ENCODE results near the gene CNR1.
"Not testable (repeated sequence)": the region's sequence is repeated elsewhere in the genome, so short reads cannot be mapped to it uniquely, and the experiment has no call there.

CNR1 gene

DNA sequence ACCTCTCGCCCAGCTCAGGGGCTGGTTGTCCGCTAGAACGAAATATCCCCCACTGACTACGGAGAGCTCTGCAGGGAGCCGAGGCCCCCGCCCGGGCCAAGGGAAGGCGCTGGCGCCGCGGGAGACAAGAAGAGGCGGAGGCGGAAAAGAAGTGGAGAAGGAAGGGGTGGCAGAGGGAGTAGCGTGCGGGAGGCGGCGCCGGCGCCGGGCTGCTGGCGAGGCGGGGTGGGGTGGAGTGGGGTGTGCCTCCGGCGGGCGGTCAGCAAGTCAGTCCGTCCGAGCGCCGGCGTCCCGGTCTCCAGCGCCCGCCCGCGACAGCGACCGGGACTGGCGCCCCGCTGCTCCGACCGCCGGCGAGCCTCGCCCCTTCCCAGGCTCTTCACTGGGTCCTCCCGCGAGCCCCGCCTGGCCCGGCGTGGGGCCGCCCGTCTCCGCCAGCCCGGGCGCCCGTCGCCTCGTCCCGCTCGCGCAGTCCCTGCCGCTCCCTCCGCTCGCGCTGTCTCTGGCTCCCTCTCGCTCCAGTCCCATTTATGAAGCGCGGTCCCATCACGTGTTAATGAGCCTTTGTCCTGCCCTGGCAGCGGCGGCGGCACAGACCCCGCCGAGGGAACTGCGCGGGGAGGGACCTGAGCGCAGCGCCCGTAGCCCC lies at the start of gene CNR1:
CNR1 (minus strand) TSS at position 504 of the 649 bp plus-strand sequence. CDS start 21,073 bp downstream, outside the sequence.
- in situ Hi-C loops (cut with HindIII; ENCODE audit: low sequenced_read_pairs), result no loop called here

DNA sequence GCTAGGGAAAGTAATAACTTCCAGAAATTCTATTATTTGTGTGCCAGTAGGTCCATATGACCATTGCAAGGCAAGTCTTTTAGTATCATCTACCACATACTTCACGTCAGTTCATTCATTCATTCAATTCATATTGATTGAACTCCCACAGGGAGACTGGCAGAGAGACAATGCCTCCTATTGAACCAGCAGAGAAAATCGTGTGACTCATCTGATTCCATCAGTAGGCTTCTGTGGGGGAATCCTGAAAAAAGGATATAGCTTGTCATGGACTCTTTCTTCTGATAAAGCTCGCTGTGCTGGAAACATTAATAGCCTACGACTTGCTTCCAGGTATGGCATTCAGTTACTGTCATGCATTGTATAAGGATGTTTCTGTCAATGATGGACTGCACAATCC lies 45.3 kb upstream of the CNR1 start:
- in situ Hi-C loops (cut with HindIII; ENCODE audit: low sequenced_read_pairs), result no loop called here

DNA sequence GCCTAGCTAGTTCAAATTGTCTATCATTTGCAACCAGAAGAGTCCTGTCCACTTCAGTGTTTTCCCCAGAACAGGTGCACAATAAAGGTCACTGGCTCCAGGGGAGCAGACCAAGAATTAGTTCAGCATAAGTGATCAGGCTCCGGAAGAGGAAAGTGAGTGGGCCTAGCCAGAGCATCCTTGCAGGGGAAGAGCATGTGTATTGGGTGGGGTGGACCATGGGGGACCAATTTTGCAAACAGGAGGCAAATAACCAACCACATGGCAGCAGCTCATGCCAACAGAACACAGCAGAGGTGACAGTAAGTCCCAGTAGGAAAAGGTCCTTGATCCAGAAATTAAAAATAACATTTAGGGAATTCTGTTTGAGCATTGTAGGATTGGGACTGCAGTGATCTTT lies 43.2 kb upstream of the CNR1 start:
- in situ Hi-C loops (cut with HindIII; ENCODE audit: low sequenced_read_pairs), result no loop called here

DNA sequence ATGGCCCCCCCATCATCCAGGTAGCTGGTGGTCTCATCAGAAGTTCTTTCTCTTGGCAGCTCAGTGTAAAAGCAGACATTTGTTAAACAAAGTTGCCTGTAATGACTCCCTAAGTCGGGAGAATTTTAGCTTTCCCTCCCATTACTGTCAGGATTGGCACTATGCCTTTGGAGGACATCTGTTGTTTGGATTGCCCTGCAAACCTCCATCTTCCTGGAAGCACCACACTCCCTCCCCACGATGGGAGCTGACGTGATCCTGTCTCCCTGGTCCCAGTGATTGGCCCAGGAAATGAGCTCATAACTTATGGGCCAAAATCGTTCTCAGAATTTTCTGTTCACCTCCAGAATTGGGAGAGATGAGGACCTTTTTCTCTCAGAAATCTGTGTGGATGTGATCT lies 42.6 kb upstream of the CNR1 start:
- in situ Hi-C loops (cut with HindIII; ENCODE audit: low sequenced_read_pairs), result no loop called here

DNA sequence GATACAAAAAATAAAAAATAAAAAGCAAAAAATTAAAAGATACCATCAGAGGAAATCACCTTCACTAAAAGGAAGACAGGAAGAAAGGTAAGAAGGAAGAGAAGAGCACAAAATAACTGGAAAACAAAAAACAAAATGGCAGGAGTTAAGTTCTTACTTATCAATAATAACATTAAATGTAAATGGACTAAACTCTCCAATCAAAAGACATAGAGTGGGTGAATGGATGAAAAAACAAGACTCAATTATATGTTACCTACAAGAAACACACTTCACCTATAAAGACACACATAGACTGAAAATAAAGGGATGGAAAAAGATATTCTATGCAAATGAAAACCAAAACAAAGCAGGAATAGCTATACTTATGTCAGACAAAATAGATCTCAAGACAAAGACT lies 35.6 kb upstream of the CNR1 start:
- in situ Hi-C loops (cut with HindIII; ENCODE audit: low sequenced_read_pairs), result not testable (repeated sequence)

DNA sequence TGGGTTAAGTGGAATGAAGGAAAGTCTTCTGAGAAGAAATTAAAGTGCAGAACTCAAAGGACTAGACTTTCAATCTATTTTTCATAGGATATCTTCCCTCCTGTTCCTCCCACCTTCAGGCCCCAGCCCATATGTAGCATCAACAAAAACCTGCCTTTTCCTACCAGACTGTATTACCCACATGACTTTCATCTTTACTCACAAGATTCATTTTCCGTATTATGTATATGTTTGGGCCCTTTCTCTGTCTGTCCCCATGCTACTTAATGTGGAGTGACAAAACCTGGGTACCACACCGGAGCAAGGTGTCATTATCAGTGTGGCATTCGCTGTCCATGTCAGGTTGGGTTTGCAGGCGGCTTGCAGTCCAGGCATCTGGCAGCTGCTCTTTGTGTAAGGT lies 18.8 kb upstream of the CNR1 start:
- in situ Hi-C loops (cut with HindIII; ENCODE audit: low sequenced_read_pairs), result no loop called here

DNA sequence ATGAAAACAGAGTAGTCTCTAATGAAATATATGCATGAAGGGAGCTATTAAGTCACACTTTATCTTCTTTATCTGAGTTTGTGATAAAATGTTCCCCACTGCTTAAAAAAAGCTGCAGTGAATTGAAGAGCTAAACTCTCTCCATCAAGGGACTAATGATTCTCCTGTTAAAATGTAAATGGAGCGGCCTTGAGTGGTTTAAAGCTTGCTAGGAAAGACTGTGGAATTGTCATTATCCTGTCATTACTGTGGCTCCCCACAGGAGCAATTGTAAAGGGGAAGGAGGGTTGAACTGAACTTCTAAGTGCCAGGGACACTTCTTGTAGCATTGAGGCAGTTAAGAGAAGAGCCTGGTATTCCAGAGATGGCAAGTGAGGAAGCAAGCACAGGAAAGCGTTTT lies 17.3 kb upstream of the CNR1 start:
- in situ Hi-C loops (cut with HindIII; ENCODE audit: low sequenced_read_pairs), result no loop called here

DNA sequence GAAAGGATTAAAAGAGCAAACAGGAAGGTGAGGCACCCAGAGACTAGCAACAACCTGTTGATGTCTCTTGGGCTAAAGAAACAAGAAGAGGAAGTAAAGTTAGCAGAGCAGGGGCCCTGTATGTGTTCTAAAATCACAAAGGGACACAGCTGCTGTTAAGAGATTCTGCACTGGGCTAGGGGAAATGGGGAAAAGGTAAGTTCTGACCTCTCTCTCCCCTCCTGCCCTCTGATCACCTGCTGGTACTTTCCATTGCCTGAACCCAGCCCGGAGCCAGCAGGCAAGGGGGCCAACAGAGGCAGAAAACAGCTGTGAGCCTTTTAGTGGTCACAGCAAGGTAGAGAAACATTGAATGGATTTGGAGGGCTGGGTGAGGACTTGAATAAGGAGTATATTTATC lies 13.5 kb upstream of the CNR1 start:
- in situ Hi-C loops (cut with HindIII; ENCODE audit: low sequenced_read_pairs), result no loop called here

DNA sequence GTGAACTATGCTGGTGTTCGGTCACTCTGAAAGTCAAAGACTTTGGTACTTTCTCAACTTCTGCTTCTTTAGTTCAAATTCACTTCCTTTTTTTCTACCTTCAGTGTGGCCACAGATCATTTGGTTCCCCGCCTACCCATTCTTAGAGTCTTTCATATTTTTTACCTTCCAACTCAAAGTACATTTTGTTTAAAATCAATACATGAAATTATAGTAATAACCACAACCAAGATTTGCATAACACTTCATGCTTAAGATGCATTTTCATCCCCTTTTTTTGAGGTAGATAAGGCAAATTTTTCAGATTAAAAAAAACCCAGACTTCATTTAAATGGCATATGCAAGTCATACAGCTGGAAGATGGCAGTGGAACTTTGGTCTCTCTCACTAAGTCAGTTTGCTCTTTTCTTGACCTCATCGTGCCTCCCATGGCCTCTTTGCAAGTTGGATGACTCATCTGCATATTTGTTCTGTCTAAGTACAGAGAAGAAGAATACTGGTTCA lies 11.9 kb upstream of the CNR1 start:
- in situ Hi-C loops (cut with HindIII; ENCODE audit: low sequenced_read_pairs), result no loop called here

DNA sequence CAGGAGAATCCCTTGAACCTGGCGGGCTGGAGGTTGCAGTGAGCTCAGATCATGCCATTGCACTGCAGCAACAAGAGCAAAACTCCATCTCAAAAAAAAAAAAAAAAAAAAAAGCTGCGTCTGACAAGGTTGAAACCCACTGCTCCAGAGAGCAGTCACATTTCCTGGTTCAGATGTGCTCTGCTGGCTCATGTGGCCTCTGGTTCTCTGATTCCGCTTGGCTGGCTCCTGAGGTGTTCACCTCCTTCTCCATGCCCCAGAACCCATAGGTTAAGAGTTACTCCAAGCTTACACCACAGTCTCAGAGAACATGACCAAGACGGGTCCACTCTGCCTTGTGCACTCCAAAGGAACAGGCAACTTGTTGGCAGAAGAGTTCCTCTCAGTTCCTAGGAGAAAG lies 8.8 kb upstream of the CNR1 start:
- in situ Hi-C loops (cut with HindIII; ENCODE audit: low sequenced_read_pairs), result no loop called here

DNA sequence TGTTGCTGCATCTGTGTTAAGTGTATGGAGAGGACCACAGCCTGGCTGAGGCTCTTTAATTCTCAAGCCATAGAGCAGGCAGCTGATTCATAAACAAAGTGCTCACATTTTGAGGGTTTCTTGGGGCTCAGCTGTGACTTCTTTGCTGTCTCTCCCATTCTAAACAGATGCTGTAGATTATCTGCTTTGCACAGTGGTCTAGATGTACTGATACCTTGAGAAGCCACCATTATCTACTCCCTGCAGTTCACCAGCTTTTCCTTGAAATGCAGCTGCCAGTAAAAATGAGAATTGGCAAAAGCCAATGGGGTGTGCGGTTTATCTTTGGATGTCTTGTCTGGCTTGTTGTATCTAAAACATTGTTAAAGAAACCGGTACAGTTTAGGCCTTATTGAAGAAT lies 5.2 kb upstream of the CNR1 start:
- in situ Hi-C loops (cut with HindIII; ENCODE audit: low sequenced_read_pairs), result no loop called here

DNA sequence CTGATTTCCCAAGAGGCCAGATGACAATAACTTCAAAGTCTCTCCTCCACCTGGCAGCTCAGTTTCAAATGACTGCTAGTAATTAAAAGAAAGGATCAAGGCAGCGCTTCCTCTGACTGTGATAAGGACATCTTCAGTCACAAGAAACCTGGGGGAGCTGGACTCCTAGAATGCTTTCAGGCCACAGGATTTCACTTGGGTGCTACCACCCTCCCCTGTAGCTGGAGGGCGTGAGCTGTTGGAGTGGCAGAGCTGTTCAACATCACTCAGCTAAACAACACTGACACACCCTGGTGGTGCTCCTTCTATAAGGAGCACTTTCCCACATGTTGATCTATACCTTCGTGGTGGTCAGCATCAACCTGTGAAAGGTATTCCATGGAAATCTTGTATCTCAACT lies 2.2 kb upstream of the CNR1 start:
- in situ Hi-C loops (cut with HindIII; ENCODE audit: low sequenced_read_pairs), result no loop called here

DNA sequence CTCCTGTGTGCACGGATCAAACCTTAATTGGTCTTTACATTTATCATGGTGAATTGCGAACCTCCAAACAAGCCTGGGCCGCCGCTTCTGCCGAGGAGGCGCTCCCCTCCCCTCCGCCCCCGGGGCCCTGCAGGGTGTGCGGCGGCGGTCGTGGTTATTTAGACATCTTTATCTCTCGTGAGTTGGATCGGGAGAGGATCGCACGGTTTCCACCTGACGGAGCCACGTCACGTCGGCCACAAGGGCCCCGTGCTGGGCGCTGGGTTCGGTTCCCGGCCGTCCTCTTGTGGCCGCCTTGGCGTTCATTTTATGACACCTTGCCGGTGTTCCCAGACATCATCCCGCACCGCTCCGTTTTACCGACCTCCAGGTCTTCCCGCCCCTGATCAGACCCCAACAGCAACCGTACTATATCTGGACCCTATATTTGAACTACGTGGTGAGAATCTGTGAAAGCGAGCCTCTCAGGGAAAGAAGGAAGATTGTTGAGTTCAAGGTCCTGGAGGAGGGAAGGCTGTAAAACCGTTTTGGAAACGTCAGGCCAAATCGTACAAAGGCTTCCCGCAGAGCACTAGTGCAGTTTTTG lies 1.3 kb upstream of the CNR1 start:
- in situ Hi-C loops (cut with HindIII; ENCODE audit: low sequenced_read_pairs), result no loop called here

DNA sequence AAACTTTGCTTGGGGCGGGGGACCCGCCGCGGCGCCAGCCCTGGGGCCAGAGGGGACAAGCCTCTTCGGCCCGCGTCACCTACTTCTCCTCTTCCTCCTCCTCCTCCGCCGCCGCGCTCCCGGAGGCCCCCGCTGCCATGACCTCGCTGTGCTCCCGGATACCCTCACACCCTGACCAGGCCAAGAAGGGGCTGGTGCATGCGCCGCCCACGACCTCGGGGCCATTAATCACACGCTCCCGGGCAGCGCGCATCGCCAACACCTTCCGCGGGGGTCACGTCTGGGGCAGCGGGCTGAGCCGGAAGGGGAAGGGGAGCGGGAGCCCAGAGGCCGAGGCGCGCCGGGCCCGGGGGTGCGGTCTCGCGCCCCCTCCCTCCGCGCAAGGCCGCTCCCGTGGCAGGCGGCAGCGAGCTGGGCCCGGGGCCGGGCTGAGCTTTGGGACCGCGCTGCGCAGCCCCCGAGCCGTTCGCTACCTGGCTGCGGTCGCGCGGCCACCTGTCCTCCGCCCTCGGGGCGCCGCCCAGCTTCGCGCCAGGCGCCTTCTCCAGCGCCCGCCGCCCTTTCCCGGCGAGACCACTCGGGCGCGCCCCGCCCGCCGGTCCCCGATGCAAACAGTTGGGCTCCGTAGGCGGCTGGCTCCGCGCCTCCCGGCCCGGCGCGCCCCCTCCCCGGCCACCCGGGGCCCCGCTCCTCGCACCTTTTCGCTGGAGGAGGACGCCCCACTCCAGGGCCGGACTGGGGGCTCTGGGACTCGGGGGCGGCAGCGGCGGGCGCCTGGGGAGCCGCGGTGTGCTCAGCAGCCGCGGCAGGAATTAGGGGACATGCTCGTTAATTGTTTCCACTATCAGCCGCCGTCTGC lies 575 bp upstream of the CNR1 start:
- in situ Hi-C loops (cut with HindIII; ENCODE audit: low sequenced_read_pairs), result no loop called here

DNA sequence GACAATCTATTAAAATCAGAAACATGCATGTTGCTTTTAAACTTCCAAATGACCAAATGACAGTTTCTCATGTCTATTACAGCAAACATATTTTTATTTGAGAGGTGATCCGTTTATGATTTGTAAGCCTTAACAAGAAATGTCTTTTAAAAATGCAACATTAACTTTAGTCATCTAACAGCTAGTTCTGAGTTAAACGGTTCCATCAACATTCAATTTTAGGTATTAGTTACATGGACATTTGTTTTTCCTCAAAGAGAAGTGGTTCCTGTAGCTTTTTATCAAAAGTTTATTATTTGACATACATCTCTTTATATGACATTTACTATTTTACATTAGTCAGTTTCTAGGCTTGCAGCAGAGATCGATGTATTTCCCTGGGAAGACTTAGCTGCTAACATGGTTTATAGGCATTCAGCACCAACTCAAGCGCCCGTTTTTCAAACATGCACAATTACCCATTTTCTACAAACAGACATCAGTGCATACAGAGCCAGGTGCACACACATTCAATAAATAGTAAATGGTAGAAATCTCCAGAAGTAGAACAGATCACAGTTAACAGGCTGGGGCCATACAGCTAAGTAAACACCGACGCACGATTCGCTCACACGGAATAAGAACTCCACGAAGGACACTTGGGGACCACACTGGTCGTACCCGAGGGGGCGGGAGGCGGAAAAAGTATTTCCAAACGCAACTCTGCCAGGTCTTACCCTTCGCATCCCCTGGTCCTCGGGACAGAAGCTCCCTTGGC lies 882 bp downstream of the CNR1 start:
- in situ Hi-C loops (cut with HindIII; ENCODE audit: low sequenced_read_pairs), result no loop called here

DNA sequence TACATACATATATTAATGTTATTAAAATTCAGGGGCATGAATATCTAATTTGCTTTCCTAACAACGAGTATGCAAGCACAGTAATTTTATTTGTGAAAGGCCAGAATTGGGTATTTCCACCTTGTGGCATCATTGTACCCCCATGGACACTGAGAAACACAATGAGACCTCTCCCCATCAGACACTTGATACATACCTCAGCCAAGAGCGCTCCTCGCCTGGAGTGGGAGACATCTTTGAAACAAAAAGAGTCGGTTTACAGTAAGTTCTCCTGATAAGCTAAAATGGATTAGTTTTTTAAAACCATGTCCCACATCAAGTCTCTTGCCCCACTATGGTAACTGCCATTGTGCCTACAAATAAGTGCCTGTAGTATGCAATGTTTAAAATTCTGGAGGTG lies 2.1 kb downstream of the CNR1 start:
- in situ Hi-C loops (cut with HindIII; ENCODE audit: low sequenced_read_pairs), result no loop called here

DNA sequence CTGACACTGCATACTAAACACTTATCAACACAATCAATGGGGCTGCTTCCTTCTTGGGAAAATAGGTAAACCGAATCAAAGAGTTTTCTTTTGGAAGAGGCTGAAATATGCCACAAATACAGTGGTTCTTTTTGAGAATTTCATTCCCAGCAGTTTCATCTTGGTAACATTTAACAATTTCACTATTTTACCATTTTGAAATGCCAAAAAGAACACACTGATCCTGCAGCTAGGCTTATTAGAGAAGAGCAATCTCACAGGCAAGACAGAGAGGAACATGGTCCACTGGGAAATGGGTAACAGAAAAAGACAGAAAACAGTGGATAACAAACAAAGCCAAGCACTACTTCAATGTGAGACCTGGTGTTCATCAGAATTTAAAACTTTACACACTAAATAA lies 2.5 kb downstream of the CNR1 start:
- in situ Hi-C loops (cut with HindIII; ENCODE audit: low sequenced_read_pairs), result no loop called here

DNA sequence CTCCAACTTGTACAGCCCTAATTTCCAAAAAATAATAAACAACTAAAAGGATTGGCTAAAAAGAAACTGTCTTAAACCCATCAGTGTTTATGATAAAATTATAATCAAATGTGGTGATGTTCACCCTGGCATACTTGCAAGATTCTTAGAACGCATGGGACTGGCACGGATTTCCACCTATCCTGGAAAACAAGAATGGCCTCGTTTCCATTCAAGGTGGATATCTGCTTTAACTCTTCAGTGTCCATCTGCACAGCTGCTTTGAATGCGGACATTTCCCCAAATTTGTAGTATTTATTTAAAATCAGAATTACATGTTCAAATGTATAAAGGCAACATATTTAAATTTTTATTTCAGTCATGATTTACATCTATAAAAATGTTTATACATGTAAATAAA lies 4.2 kb downstream of the CNR1 start:
- in situ Hi-C loops (cut with HindIII; ENCODE audit: low sequenced_read_pairs), result no loop called here

DNA sequence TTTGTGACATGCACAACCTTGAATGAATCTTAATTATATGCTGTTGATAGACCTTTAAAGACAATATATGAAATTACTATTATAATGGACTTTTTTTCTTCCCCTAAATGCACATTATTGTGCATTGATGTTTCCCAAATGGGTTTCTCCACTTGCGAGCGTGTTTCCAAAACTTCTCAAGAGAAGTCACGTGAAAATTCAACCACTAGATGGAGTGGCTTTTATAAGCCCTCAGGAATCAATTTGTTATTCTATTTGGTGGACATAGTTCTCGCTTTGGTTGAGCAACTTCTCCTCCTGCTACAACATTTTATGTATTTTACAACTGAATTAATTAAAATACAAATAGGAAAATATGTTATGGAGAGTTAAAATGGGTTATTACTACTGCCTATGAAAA lies 9.0 kb downstream of the CNR1 start:
- in situ Hi-C loops (cut with HindIII; ENCODE audit: low sequenced_read_pairs), result no loop called here

DNA sequence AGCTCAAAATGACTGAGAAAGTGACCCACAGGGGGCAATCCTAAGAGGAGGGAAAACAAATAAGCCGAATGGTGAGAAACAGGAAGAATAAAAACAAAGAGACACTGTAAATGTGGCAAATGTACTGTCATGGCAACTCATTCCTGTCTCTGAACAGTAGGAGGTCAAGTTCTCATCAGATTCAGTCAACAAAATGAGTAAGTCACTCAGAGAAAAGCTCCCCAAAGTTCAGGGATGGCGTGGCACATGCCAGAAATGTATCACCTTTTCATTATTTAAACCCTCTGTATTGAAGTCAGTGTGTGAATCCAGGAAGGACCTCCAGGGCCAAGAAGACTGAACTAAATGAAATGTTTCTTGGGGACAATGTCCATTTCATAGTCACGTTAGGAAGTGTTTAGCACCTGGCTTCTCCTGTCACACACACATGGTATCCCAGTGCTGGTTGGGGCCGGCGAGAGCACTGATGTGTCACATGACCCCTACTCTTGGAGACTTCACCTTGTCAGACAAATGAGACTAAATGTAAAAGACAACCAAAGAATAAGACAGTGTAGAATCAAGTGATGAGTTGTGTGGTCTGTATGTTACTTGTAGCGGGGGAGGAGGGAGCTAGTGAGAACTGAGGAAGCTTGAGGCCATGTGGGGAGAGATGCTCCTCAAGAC lies 20.7 kb downstream of the CNR1 start:
- in situ Hi-C loops (cut with HindIII; ENCODE audit: low sequenced_read_pairs), result no loop called here

Measured in DLD1 (cell line).